Upper lobe of right lung (tissue), 1 donor: ENCODE measurements around the gene MAP3K3. TPM values are rescaled to one million over a fixed set of nuclear protein-coding genes. Genes with fewer than 3 reads are reported as not detected.

Experiments used
- ATAC-seq: fragments of 200-7000 bp; cut with Tn5 transposase; one replicate; pipeline ENCODE4 v1.9.1; 2020; ENCODE audit warnings: mild to moderate bottlenecking, moderate library complexity
- DNase-seq: peaks from one replicate; pipeline ENCODE4 v3.0.0-alpha.2; 2020
- H3K27ac ChIP-seq: fragments of 200-600 bp; one replicate; pipeline ENCODE4 v1.8.0; 2022
- H3K27me3 ChIP-seq: fragments of 200-600 bp; one replicate; pipeline ENCODE4 v1.8.0; 2022; ENCODE audit warnings: mild to moderate bottlenecking
- H3K36me3 ChIP-seq: fragments of 200-600 bp; one replicate; pipeline ENCODE4 v1.8.0; 2022
- H3K4me1 ChIP-seq: fragments of 200-600 bp; one replicate; pipeline ENCODE4 v1.8.0; 2022
- H3K4me3 ChIP-seq: fragments of 200-600 bp; one replicate; pipeline ENCODE4 v1.8.0; 2022; ENCODE audit warnings: mild to moderate bottlenecking
- H3K9me3 ChIP-seq: fragments of 200-600 bp; one replicate; pipeline ENCODE4 v1.8.0; 2022
- CTCF ChIP-seq: fragments of 200-600 bp; IDR thresholded peaks from one replicate; pipeline ENCODE4 v1.8.0; 2022; ENCODE audit warnings: antibody characterized with exemption
- intact Hi-C: fragments of 100-400 bp; cut with DNase I; formaldehyde crosslinking; loops from one replicate; pipeline ENCODE4 v1.11.0; 2022
- total RNA-seq: library from RNA; stranded (reverse); fragmentation: NEBNext Ultra II Directional; extraction: Animal tissue kit (Norgen Biotek cat#: 25700); gene quantifications from one replicate; pipeline ENCODE4 v1.2.1, GENCODE V29; 2021
- donor health status: DM: no; HTN: yes; CAD: no; lungs with severe emphysema.

Gene MAP3K3
- total RNA-seq, 1 donor from 2014 or later, result 57.5 TPM

DNA sequence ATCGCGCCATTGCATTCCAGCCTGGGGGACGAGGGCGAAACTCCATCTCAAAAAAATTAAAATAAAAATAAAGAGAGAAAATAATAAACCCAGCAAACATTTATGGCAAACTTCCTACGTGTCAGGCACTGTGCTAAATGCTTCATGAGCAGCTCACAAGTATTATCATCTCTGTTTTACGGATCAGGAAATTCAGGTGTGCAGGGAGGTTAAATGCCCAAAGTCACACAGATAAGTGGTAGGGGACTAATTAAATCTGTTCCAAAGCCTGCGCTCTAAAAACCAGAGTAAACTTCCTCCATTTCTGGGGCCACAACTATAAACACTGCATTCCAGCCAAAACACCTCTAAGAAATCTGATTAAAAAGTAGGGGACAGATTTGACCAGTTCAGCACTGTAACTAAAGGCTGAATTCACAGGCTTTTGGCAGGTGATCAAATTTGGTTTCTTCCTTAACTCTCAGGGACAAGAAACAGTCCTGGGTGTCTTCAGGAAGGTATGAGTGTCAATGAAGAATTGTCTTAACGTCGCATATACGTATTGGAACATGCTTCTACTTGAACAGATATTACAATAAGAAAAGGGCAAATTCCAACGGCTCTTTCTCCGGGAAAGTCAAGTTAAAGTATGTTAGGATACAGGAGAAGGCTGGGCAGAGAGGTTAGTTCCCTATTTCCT lies 118.4 kb downstream of the MAP3K3 start:
- H3K4me3 ChIP-seq, result peak overlapping the region; percentile 95
- DNase-seq (no peak), ATAC-seq (no peak)
- no peaks in the 10 kb centered on the region for H3K27me3 ChIP-seq
- intact Hi-C loops, result no loop called here
- TF ChIP-seq CTCF, result no peak
- H3K27ac ChIP-seq, result peak overlapping the region; percentile 96
- H3K4me1 ChIP-seq, result peaks cover 12% of the 10 kb centered on the region
- no peaks in the 10 kb centered on the region for H3K9me3 ChIP-seq
- H3K36me3 ChIP-seq, result peaks cover 10% of the 10 kb centered on the region

DNA sequence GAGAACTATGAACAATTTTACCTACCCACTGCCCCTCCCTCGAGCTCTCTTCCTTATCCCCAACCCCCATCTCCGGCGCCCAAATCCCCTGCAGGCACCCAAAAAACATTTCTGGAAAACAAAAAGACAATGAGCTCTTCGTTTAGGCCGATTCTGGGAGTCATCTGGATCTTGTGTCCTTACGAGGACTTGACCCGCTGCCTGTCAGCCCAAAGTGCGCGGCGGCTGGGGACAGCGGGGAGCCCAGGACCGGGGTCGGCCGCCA lies 118.9 kb downstream of the MAP3K3 start:
- ATAC-seq (peak; percentile 1), DNase-seq (no peak)
- H3K27ac ChIP-seq, result peak overlapping the region; percentile 96
- no peaks in the 10 kb centered on the region for H3K9me3 ChIP-seq
- H3K36me3 ChIP-seq, result peaks cover 15% of the 10 kb centered on the region
- no peaks in the 10 kb centered on the region for H3K27me3 ChIP-seq
- peaks cover 12% of the 10 kb centered on the region for H3K4me1 ChIP-seq
- H3K4me3 ChIP-seq, result peak overlapping the region; percentile 95
- TF ChIP-seq CTCF, result no peak
- intact Hi-C loops, result no loop called here

DNA sequence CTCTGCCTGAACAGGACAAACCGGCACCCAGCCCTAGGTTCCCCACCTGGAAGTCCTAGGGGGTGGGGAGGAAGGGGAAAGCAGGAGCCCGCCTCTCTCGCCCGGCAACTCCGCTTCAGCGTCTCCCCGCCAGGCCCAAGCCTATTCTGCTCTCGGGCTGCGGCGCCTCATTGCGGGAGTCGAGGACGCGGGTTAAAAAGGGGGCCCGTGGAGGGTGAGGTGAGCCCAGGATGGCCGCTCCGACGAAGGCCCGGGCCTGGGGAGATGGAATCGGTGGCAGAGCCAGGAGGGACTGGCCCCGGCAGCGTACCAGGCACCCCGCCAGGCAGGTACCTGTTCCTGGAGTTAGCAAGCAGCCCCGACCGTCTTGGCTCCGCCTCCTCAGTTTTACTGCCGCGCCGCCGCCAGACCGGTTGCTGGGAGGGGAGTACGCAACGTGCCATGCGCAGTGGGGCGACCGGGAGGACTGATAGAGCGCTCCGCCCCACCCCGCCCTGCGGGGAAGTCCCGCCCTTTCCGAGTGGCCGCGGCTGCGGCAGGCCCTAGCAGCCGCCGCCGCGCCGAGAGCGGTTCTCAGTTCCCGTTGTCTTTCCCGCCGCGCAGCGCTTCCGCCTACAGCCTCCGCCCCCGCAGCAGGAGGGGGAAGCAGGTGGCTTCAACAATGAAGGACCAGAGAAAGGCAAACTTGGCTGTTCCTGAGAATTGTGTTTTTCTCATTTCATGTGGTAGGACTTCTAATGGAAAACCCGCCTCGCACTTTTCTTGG lies 119.4 kb downstream of the MAP3K3 start, which contains the start of gene STRADA:
Gene STRADA (minus strand): TSS at position 392 of the 766 bp plus-strand sequence. CDS start 13,430 bp downstream, outside the sequence.
- peak; percentile 99 for ATAC-seq
- Histone ChIP-seq H3K27ac (peak within 1 kb of the TSS; percentile 96), H3K36me3 (peaks cover 20% of the 10 kb centered on the region), H3K4me3 (peak within 1 kb of the TSS; percentile 95), H3K9me3 (no peaks in the 10 kb centered on the region), H3K4me1 (peaks cover 12% of the 10 kb centered on the region), H3K27me3 (no peaks in the 10 kb centered on the region)
- intact Hi-C loops, result no loop called here
- peak; percentile 100 for DNase-seq
- no peak for TF ChIP-seq CTCF

Other genes with a start within 250 kb of the MAP3K3 start
- gene CYB561, start 176.1 kb upstream of the MAP3K3 start, total RNA-seq, result 55.5 TPM
- gene ACE, start 145.4 kb upstream of the MAP3K3 start, total RNA-seq, result 64.1 TPM
- gene KCNH6, start 99.1 kb upstream of the MAP3K3 start, total RNA-seq, result not detected
- 79.9 TPM for gene DCAF7, start 71.9 kb upstream of the MAP3K3 start, total RNA-seq
- 16.1 TPM for gene TACO1, start 21.5 kb upstream of the MAP3K3 start, total RNA-seq
- 22.9 TPM for gene LIMD2, start 77.7 kb downstream of the MAP3K3 start, total RNA-seq
- gene STRADA, start 119.4 kb downstream of the MAP3K3 start, total RNA-seq, result 30.2 TPM
- 91.4 TPM for gene CCDC47, start 151.2 kb downstream of the MAP3K3 start, total RNA-seq
- gene DDX42, start 151.8 kb downstream of the MAP3K3 start, total RNA-seq, result 93.8 TPM
- gene PSMC5, start 205.0 kb downstream of the MAP3K3 start, total RNA-seq, result 105 TPM
- gene FTSJ3, start 205.2 kb downstream of the MAP3K3 start, total RNA-seq, result 39.4 TPM
- 74.6 TPM for gene SMARCD2, start 220.3 kb downstream of the MAP3K3 start, total RNA-seq